Measurements from ENCODE around the gene RNH1. TPM values are rescaled to one million over a fixed set of nuclear protein-coding genes. Genes with fewer than 3 reads are reported as not detected.
A peak's percentile ranks its signal among the peaks of the same experiment; 100 is the strongest.

RNH1 gene
- total RNA-seq, 1 donor from 2014 or later = 361 TPM

DNA sequence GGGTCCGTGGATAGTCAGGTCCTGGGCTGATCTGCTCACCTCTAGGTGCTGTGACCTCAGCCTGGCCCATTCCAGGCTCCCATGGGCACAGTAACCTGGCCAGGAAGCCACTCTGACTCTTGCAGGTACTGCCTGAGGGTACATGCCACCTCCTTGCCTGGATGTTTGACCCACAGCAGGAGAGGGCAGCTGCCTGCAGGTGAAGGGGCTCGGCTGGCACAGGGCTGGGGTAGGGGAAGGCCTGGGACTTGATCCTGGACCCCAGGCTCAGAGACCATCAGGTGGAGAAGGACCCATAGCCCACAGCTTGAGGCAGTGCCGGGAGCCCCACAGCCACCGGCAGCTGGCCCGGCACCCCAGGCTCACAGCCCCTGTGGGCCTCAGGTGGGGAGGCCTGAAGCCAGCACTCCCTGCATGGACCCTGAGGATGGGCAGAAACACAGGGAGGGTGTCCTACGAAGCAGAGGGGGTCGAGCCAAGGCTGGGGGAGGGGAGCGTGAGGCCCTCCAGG is 33.0 kb upstream of the RNH1 start:
- Histone ChIP-seq H3K27me3 (ENCODE audit: control insufficient read depth, insufficient read depth, low read length) (no peaks in the 10 kb centered on the region), H3K4me3 (ENCODE audit: low read depth, low read length) (no peak overlapping the region), H3K36me3 (ENCODE audit: control insufficient read depth, insufficient read depth, low read length) (no peaks in the 10 kb centered on the region)
- FAIRE-seq (no peak), DNase-seq (ENCODE audit: low read depth) (no peak)
- TF ChIP-seq, protein P1, sequence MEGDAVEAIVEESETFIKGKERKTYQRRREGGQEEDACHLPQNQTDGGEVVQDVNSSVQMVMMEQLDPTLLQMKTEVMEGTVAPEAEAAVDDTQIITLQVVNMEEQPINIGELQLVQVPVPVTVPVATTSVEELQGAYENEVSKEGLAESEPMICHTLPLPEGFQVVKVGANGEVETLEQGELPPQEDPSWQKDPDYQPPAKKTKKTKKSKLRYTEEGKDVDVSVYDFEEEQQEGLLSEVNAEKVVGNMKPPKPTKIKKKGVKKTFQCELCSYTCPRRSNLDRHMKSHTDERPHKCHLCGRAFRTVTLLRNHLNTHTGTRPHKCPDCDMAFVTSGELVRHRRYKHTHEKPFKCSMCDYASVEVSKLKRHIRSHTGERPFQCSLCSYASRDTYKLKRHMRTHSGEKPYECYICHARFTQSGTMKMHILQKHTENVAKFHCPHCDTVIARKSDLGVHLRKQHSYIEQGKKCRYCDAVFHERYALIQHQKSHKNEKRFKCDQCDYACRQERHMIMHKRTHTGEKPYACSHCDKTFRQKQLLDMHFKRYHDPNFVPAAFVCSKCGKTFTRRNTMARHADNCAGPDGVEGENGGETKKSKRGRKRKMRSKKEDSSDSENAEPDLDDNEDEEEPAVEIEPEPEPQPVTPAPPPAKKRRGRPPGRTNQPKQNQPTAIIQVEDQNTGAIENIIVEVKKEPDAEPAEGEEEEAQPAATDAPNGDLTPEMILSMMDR (IDR thresholded peaks at IDR 0.05; ENCODE audit: insufficient read depth, low read length, severe bottlenecking) = no peak

DNA sequence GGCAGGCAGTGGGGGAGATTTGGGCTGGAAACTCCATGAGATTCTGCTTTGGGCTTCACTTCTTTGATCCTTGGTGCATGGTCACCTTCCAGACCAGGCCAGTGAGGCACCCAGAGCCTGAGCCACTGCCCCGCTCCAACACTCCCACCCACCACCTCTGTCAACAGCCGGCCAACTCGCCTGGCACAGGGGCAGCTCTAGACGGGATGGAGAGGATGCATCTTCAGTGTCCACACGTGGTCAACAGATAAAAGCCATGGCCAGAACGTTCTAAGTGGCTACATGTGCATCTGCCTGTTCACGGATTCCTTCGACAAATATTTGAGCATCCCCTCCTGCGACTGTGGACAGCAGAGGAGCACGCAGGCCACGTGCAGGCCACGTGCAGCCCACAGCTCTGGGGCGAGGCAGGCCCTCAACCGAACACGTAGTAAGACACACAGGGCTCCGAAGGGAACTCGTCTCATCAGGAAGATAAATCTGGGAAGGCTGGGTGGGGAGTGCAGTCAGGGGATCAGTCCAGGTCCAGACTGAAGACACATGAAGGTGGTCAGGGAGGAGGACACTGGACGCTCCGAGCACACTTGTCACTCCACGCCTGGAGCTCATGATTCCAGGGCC is 31.5 kb upstream of the RNH1 start:
- H3K27me3 ChIP-seq (ENCODE audit: control insufficient read depth, insufficient read depth, low read length) = no peaks in the 10 kb centered on the region
- H3K36me3 ChIP-seq (ENCODE audit: control insufficient read depth, insufficient read depth, low read length) = peaks cover 9% of the 10 kb centered on the region
- TF ChIP-seq, protein P1 (IDR thresholded peaks at IDR 0.05; ENCODE audit: insufficient read depth, low read length, severe bottlenecking) = no peak
- no peak for DNase-seq (ENCODE audit: low read depth)
- FAIRE-seq = peak; percentile 50
- H3K4me3 ChIP-seq (ENCODE audit: low read depth, low read length) = no peak overlapping the region

DNA sequence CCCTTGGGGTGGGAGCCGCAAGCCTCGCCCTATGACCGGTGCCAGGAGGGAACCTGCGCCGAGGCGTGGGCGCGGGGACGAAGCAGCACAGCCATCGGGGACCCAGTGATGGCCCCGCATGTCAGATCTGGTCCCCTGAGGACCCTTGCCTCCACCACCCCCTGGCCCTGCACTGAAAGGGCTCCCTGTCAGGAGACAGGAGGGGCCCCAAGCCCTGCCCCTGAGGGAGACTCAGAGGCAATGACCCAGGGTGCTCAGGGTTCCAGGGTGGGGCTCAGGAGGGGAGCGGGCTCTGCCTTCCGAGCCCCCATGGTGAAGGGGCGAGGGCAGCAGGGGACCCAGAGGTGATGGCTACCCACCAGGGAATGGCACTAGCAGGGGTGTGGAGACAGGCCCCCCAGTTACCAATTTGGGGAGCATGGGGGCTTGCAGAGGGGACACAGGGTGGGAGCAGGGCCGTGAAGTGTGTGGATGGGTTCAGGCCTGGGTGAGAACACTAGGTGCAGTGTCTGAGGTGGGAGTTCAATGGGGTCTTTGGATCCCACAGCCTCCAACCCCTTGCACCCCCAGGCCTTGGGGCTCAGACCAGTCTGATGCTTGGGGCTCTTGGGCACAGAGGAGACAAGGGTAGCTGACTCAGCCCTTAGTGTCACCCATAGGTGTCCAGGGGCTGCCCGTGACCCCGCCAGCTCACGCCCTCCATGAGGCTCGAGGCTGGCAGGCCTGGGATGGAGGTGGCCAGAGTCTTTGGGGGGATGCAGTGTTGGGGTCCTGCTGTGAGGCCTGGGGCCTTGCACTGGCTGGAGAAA is 30.8 kb upstream of the RNH1 start:
- Histone ChIP-seq H3K4me3 (ENCODE audit: low read depth, low read length) (peak overlapping the region; percentile 40), H3K36me3 (ENCODE audit: control insufficient read depth, insufficient read depth, low read length) (peaks cover 16% of the 10 kb centered on the region), H3K27me3 (ENCODE audit: control insufficient read depth, insufficient read depth, low read length) (no peaks in the 10 kb centered on the region)
- TF ChIP-seq, protein P1 (IDR thresholded peaks at IDR 0.05; ENCODE audit: insufficient read depth, low read length, severe bottlenecking) = no peak
- no peak for FAIRE-seq
- no peak for DNase-seq (ENCODE audit: low read depth)

DNA sequence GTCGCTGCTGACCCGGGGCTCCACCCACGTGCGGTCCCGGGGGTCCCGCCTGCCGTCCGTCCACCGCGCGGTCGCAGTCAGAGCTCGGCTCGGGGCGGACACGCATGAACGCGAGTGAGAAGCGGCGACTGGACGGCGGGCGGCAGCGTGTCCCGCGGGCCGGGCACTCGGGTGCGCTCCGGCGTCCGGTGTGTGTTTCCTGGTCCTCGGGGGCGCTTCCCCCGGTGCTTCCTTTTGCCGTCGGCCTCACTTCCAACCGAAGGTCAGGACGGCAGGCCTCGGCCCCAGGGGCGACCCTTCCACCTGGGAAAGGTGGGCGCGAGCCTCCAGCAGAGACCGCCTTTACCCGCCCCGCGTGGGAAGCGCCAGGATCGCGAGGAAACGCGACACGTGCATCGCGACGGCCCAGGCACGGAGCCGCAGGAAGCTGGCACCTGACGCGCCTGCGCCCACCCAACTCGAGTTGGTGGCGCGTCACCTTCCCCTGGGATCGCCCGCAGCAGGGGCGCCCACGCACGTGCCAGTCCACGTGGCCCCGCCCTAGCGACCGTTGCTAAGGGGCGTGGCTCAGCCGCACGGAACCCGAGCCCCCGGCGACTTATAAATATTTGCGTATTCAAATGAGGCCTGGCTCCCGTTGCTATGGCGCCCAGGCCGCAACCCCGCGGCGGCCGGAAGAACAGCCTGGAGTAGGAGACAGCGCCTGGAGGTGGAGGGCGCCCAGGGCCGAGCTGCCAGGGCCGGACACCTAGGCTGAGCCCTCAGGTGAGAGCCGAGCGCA is 30.0 kb upstream of the RNH1 start, which contains the start of gene LRRC56:
TSS of gene LRRC56 (plus strand) at position 687 of the 781 bp plus-strand sequence. CDS start 3,158 bp downstream, outside the sequence.
- FAIRE-seq = no peak
- TF ChIP-seq, protein P1 (IDR thresholded peaks at IDR 0.05; ENCODE audit: insufficient read depth, low read length, severe bottlenecking) = no peak
- DNase-seq (ENCODE audit: low read depth) = peak; percentile 57
- Histone ChIP-seq H3K36me3 (ENCODE audit: control insufficient read depth, insufficient read depth, low read length) (peaks cover 21% of the 10 kb centered on the region), H3K27me3 (ENCODE audit: control insufficient read depth, insufficient read depth, low read length) (no peaks in the 10 kb centered on the region), H3K4me3 (ENCODE audit: low read depth, low read length) (peak within 1 kb of the TSS; percentile 40)

DNA sequence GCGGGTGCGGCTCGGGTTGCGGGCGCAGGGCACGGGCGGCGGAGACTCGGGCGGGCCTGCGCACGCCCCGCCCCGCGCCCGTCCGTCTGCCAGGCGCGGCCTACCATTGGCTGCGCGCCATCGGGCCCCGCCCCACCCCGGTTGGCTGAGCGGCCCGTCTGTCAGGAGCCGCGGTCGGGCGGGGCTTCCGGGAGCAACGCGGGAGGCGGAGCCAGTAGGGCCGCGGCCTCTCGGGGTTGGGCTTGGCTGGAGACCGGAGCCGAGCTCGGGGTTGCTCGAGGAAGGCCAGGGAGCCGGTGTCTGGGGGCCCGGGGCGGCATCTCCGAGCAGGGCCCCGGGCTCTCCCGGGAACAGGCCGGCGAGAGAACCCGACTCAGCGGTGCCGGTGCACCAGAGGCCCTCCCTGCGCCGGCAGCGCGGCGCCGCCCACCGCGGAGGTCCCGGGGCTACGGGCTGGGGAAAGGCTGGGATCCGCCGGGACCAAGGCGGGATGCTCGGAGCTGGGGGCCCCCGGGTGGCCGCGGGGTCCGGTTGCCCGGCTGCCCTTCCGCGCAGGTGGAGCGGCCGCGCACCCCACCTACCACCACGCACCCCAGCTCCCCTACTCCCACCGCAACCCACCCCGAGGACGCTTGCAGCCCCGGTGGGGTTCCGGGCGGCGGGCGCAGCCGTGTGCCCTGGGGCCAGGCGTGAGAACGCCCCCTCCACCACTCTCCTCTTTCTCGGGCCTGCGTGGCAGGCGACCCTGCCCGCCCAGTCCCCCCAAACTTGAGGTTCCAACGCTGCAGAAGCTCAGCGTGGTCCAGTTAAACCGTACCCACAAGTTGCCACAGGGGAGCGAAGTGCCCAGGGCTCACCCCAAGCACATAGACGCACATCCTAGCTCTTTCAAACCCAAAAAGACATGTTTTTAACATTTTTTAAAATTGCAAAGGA is 28.7 kb upstream of the RNH1 start, which contains the start of gene HRAS:
TSS of gene HRAS (minus strand) at position 58 of the 936 bp plus-strand sequence.
- Histone ChIP-seq H3K36me3 (ENCODE audit: control insufficient read depth, insufficient read depth, low read length) (peaks cover 29% of the 10 kb centered on the region), H3K4me3 (ENCODE audit: low read depth, low read length) (peak within 1 kb of the TSS; percentile 87), H3K27me3 (ENCODE audit: control insufficient read depth, insufficient read depth, low read length) (no peaks in the 10 kb centered on the region)
- FAIRE-seq = no peak
- TF ChIP-seq, protein P1 (IDR thresholded peaks at IDR 0.05; ENCODE audit: insufficient read depth, low read length, severe bottlenecking) = no peak
- DNase-seq (ENCODE audit: low read depth) = peak; percentile 77

Data from bronchial epithelial cell (primary cell).